Psoas muscle (tissue), 8 donors: ENCODE data around the gene SPRR2B. TPM values are rescaled to one million over a fixed set of nuclear protein-coding genes. Genes with fewer than 3 reads are reported as not detected.

ENCODE experiments used
- ATAC-seq, 4 donors: fragments of 200-7000 bp; cut with Tn5 transposase; one replicate each; pipeline ENCODE4 v1.9.1; 2020; ENCODE audit warnings: moderate library complexity in 3 of 4, mild to moderate bottlenecking in 2 of 4
- DNase-seq, 2 donors: peaks; one replicate each; pipeline ENCODE4 v3.0.0-alpha.2; 2020
- H3K27ac ChIP-seq: fragments of 200-600 bp; one replicate; pipeline ENCODE4 v1.8.0; 2022
- H3K27me3 ChIP-seq, 3 donors: fragments of 200-600 bp in 1 of 3; one replicate each; pipeline versions ENCODE4 v1.6.1 to v1.8.0; 2013 to 2022; ENCODE audit warnings: low read length in 2 of 3, mild to moderate bottlenecking in 2 of 3, moderate library complexity in 1 of 3; ENCODE audit not compliant: insufficient read depth in 3 of 3
- H3K36me3 ChIP-seq, 2 donors: fragments of 200-600 bp in 1 of 2; one replicate each; pipeline versions ENCODE4 v1.6.1 to v1.8.0; 2013 to 2022; ENCODE audit warnings: low read depth in 1 of 2, mild to moderate bottlenecking in 1 of 2, moderate library complexity in 1 of 2; ENCODE audit not compliant: insufficient read depth in 1 of 2
- H3K4me1 ChIP-seq: fragments of 200-600 bp; one replicate; pipeline ENCODE4 v1.8.0; 2022
- H3K4me3 ChIP-seq: fragments of 200-600 bp; one replicate; pipeline ENCODE4 v1.8.0; 2022; ENCODE audit warnings: mild to moderate bottlenecking
- H3K9me3 ChIP-seq: fragments of 200-600 bp; one replicate; pipeline ENCODE4 v1.8.0; 2022
- CTCF ChIP-seq: fragments of 200-600 bp; IDR thresholded peaks from one replicate; pipeline ENCODE4 v1.8.0; 2022; ENCODE audit warnings: antibody characterized with exemption
- WGBS, 3 donors: extraction: QIAGEN DNeasy Blood & Tissue Kit; methylation state at CpG; one replicate each; pipeline versions ENCODE4 v1.1.6 to v1.1.7; 2013; 5-methylcytosine and 5-hydroxymethylcytosine counted together
- intact Hi-C, 2 donors: fragments of 100-400 bp; cut with DNase I; formaldehyde crosslinking; loops; one replicate each; pipeline versions ENCODE4 v1.11.0 to v1.14.2; 2022
- polyA plus RNA-seq, 3 donors: library from polyadenylated mRNA; stranded (reverse); fragments of 200-250 nt; gene quantifications; one replicate each; pipeline ENCODE4 v1.2.3, GENCODE V29; 2013
- total RNA-seq, 4 donors: library from RNA; stranded (reverse); fragmentation: NEBNext Ultra II Directional in 2 of 4; extraction: Animal tissue kit (Norgen Biotek cat#: 25700) in 2 of 4; gene quantifications; one replicate each; pipeline versions ENCODE4 v1.2.1 to v1.2.4, GENCODE V29; 2021 to 2023
- donor health status: healthy with polysubstance abuse.
- donor health status: DM: no; HTN: no; CAD: no; lungs with moderate emphysema.
- donor health status: Bipolar disorder and iron deficiency.
- donor health status: healthy.
- donor health status: DM: yes; HTN: yes; CAD: no.
- donor health status: DM: no; HTN: no; CAD: no.
- donor health status: DM: no; HTN: no; CAD: no.
- donor health status: DM: yes; HTN: yes; CAD: no.

SPRR2B gene
- total and polyA plus RNA-seq, 7 donors, result not detected

GRCh38 chr1:153035211-153035610, 36.2 kb downstream of the SPRR2B start:
- Histone ChIP-seq H3K4me3 (no peak overlapping the region), H3K27me3 (no peaks in the 10 kb centered on the region), H3K36me3 (no peaks in the 10 kb centered on the region), H3K27ac (no peak overlapping the region), H3K9me3 (no peaks in the 10 kb centered on the region), H3K4me1 (no peaks in the 10 kb centered on the region)
- intact Hi-C loops, result no loop called here
- DNase-seq (no peak), ATAC-seq (no peak)
- 81 to 90% (median 82%) methylated on average over 1 of the region's 1 CpG for WGBS, 3 donors
- no peak for TF ChIP-seq CTCF

GRCh38 chr1:153032677-153033308, 38.6 kb downstream of the SPRR2B start:
- no peaks in the 10 kb centered on the region for H3K27me3 ChIP-seq
- no peak for TF ChIP-seq CTCF
- no peak overlapping the region for H3K27ac ChIP-seq
- intact Hi-C loops, result no loop called here
- WGBS, 3 donors, result 19 to 38% (median 36%) methylated on average over 3 of the region's 3 CpGs
- no peaks in the 10 kb centered on the region for H3K36me3 ChIP-seq
- H3K4me3 ChIP-seq, result no peak overlapping the region
- ATAC-seq (no peak), DNase-seq (no peak)
- H3K4me1 ChIP-seq, result no peaks in the 10 kb centered on the region
- no peaks in the 10 kb centered on the region for H3K9me3 ChIP-seq

- Histone ChIP-seq H3K9me3 (no peaks in the 10 kb centered on the region), H3K27ac (no peak overlapping the region), H3K27me3 (no peaks in the 10 kb centered on the region), H3K36me3 (no peaks in the 10 kb centered on the region), H3K4me3 (no peak overlapping the region), H3K4me1 (no peaks in the 10 kb centered on the region)
- TF ChIP-seq CTCF, result no peak
- ATAC-seq (no peak), DNase-seq (no peak)
- intact Hi-C loops, result no loop called here
Measured at GRCh38 chr1:153032073-153032472, 39.3 kb downstream of the SPRR2B start.

GRCh38 chr1:153030895-153031294, 40.5 kb downstream of the SPRR2B start, which contains the start of gene SPRR1B:
Gene SPRR1B (plus strand): TSS chr1:153031203. CDS start chr1:153032346, 1,143 bp downstream.
- TF ChIP-seq CTCF, result no peak
- H3K36me3 ChIP-seq, result no peaks in the 10 kb centered on the region
- DNase-seq (no peak), ATAC-seq (no peak)
- intact Hi-C loops, result no loop called here
- no peaks in the 10 kb centered on the region for H3K9me3 ChIP-seq
- H3K27me3 ChIP-seq, result no peaks in the 10 kb centered on the region
- no peaks in the 10 kb centered on the region for H3K4me1 ChIP-seq
- no peak within 1 kb of the TSS for H3K27ac ChIP-seq
- H3K4me3 ChIP-seq, result no peak within 1 kb of the TSS

GRCh38 chr1:153028766-153029165, 42.6 kb downstream of the SPRR2B start:
- no peak for TF ChIP-seq CTCF
- intact Hi-C loops, result no loop called here
- H3K4me3 ChIP-seq, result no peak overlapping the region
- H3K27me3 ChIP-seq, result no peaks in the 10 kb centered on the region
- no peak for ATAC-seq
- no peak overlapping the region for H3K27ac ChIP-seq
- H3K9me3 ChIP-seq, result no peaks in the 10 kb centered on the region
- H3K4me1 ChIP-seq, result no peaks in the 10 kb centered on the region
- 44 to 58% (median 54%) methylated on average over 1 of the region's 1 CpG for WGBS, 3 donors
- no peaks in the 10 kb centered on the region for H3K36me3 ChIP-seq
- DNase-seq, result no peak
